ENCODE data around the gene GHSR.

Gene GHSR

GRCh38 chr3:172438186-172438585 lies 10.1 kb downstream of the GHSR start:
- DNase-seq (ENCODE audit: low read depth): no peak

- no peak for DNase-seq (ENCODE audit: low read depth)
Observed at GRCh38 chr3:172437713-172438112, 10.5 kb downstream of the GHSR start.

- DNase-seq (ENCODE audit: low read depth): no peak
Observed at GRCh38 chr3:172415323-172415722, 32.9 kb downstream of the GHSR start.

- DNase-seq (ENCODE audit: low read depth): no peak
Observed at GRCh38 chr3:172411478-172411947, 36.7 kb downstream of the GHSR start.

- no peak for DNase-seq (ENCODE audit: low read depth)
Observed at GRCh38 chr3:172410702-172411477, 37.4 kb downstream of the GHSR start.

GRCh38 chr3:172407872-172408271 lies 40.4 kb downstream of the GHSR start:
- no peak for DNase-seq (ENCODE audit: low read depth)

GRCh38 chr3:172405914-172406313 lies 42.3 kb downstream of the GHSR start:
- no peak for DNase-seq (ENCODE audit: low read depth)

- DNase-seq (ENCODE audit: low read depth): no peak
Observed at GRCh38 chr3:172404237-172404962, 43.9 kb downstream of the GHSR start.

- DNase-seq (ENCODE audit: low read depth): no peak
Observed at GRCh38 chr3:172402892-172403643, 45.2 kb downstream of the GHSR start.

GRCh38 chr3:172402090-172402489 lies 46.2 kb downstream of the GHSR start:
- DNase-seq (ENCODE audit: low read depth): no peak

GRCh38 chr3:172398484-172398883 lies 49.8 kb downstream of the GHSR start:
- DNase-seq (ENCODE audit: low read depth): no peak

GRCh38 chr3:172397716-172398405 lies 50.4 kb downstream of the GHSR start:
- DNase-seq (ENCODE audit: low read depth): no peak

- DNase-seq (ENCODE audit: low read depth): no peak
Observed at GRCh38 chr3:172396400-172396799, 51.9 kb downstream of the GHSR start.

GRCh38 chr3:172394692-172395091 lies 53.6 kb downstream of the GHSR start:
- no peak for DNase-seq (ENCODE audit: low read depth)

Measured in activated T-cell treated with anti-CD3 and anti-CD28 coated beads for 24 hours (primary cell).